Upper lobe of left lung (tissue), 4 donors: Measurements from ENCODE around the gene NPHP4.

ENCODE experiments used
- CTCF ChIP-seq, 6 experiments: fragments of 450-650 bp in 4 of 6; fragments of 200-600 bp in 2 of 6; sonication (generic) in 2 of 6; IDR thresholded peaks; one replicate each; pipeline ENCODE4 v1.5.1; 2016 to 2019; ENCODE audit warnings: antibody characterized with exemption in 6 of 6
- EP300 ChIP-seq, 4 donors: sonication (generic); formaldehyde crosslinking; IDR thresholded peaks; one replicate each; pipeline ENCODE4 v1.5.1; 2017; ENCODE audit warnings: antibody characterized with exemption in 4 of 4, control low read depth in 2 of 4
- POLR2AphosphoS5 ChIP-seq, 2 donors: sonication (generic); formaldehyde crosslinking; IDR thresholded peaks; one replicate each; pipeline ENCODE4 v1.5.1; 2017; ENCODE audit warnings: antibody characterized with exemption in 2 of 2

GRCh38 chr1:5826601-5827000 is 165.6 kb downstream of the NPHP4 start:
- no peak for TF ChIP-seq CTCF (IDR thresholded peaks at IDR 0.05)
- TF ChIP-seq POLR2AphosphoS5 (IDR thresholded peaks at IDR 0.05): no peak
- no peak for TF ChIP-seq EP300 (IDR thresholded peaks at IDR 0.05)
